K562 (cell line): ENCODE measurements around the gene NEURL4. TPM values are rescaled to one million over a fixed set of nuclear protein-coding genes. Genes with fewer than 3 reads are reported as not detected.
A peak's percentile ranks its signal among the peaks of the same experiment; 100 is the strongest.

ENCODE experiments used
- AFF1 ChIP-seq, 2 experiments: fragments of 450-650 bp; IDR thresholded peaks; 2 replicates each; pipeline ENCODE4 v1.6.1; 2018; ENCODE audit warnings: mild to moderate bottlenecking in 2 of 2, low read depth in 1 of 2; ENCODE audit not compliant: partially characterized antibody in 2 of 2
- ATF1 ChIP-seq, 2 experiments: fragments of 450-650 bp in 1 of 2; IDR thresholded peaks; 2 replicates each; pipeline ENCODE4 v1.6.1; 2016; ENCODE audit warnings: missing compliant biosample characterization in 1 of 2, missing genetic modification characterization in 1 of 2
- CBFA2T2 ChIP-seq: fragments of 450-650 bp; conservative IDR thresholded peaks from 2 replicates; pipeline ENCODE4 v1.6.1; 2017; ENCODE audit warnings: mild to moderate bottlenecking
- CREB5 ChIP-seq: fragments of 250-450 bp; sonication (Bioruptor Pico); IDR thresholded peaks from 2 replicates; pipeline ENCODE4 v1.5.0; 2020; ENCODE audit warnings: mild to moderate bottlenecking
- ELF1 ChIP-seq: fragments of 200-800 bp; sonication (Bioruptor generic); IDR thresholded peaks from 2 replicates; pipeline ENCODE4 v1.6.1; 2016; ENCODE audit warnings: missing genetic modification characterization, missing compliant biosample characterization
- ELF4 ChIP-seq: fragments of 450-650 bp; formaldehyde crosslinking; IDR thresholded peaks from 2 replicates; pipeline ENCODE4 v1.4.0; 2022; ENCODE audit warnings: missing genetic modification characterization
- GABPB1 ChIP-seq: sonication (generic); formaldehyde crosslinking; IDR thresholded peaks from 2 replicates; pipeline ENCODE4 v1.8.0; 2022; ENCODE audit warnings: mild to moderate bottlenecking, missing genetic modification reagents
- HDAC2 ChIP-seq: fragments of 450-650 bp; IDR thresholded peaks from 2 replicates; pipeline ENCODE4 v1.6.1; 2016; ENCODE audit warnings: mild to moderate bottlenecking
- KLF16 ChIP-seq: IDR thresholded peaks from 2 replicates; pipeline ENCODE4 v1.6.1; 2016; ENCODE audit warnings: antibody characterized with exemption
- LEF1 ChIP-seq: fragments of 450-650 bp; IDR thresholded peaks from 2 replicates; pipeline ENCODE4 v1.6.1; 2016; ENCODE audit warnings: mild to moderate bottlenecking
- POLR2B ChIP-seq: fragments of 450-650 bp; IDR thresholded peaks from 2 replicates; pipeline ENCODE4 v1.6.1; 2018; ENCODE audit warnings: low read depth; ENCODE audit not compliant: partially characterized antibody
- RAD21 ChIP-seq, 2 experiments: fragments of 250-450 bp in 1 of 2; fragments of 450-650 bp in 1 of 2; sonication (Bioruptor Pico) in 1 of 2; formaldehyde crosslinking in 1 of 2; IDR thresholded peaks in 1 of 2; conservative IDR thresholded peaks in 1 of 2; 2 replicates each; pipeline versions ENCODE4 v1.4.0 to v1.8.0; 2020 to 2022; ENCODE audit warnings: mild to moderate bottlenecking in 2 of 2, moderate library complexity in 1 of 2
- RBFOX2 ChIP-seq: fragments of 200-400 bp; formaldehyde crosslinking; IDR thresholded peaks from 2 replicates; pipeline ENCODE4 v1.6.1; 2017; ENCODE audit warnings: low read depth, mild to moderate bottlenecking, low read length, moderate library complexity
- SMARCB1 ChIP-seq: IDR thresholded peaks from 2 replicates; pipeline ENCODE4 v1.6.1; 2011; ENCODE audit warnings: improper control_type of control experiment, low read depth; ENCODE audit not compliant: insufficient read length
- SRSF1 ChIP-seq: fragments of 200-400 bp; formaldehyde crosslinking; IDR thresholded peaks from 2 replicates; pipeline ENCODE4 v1.6.1; 2017; ENCODE audit warnings: mild to moderate bottlenecking, low read depth, low read length, moderate library complexity
- ZNF143 ChIP-seq: sonication (generic); formaldehyde crosslinking; IDR thresholded peaks from 2 replicates; pipeline ENCODE4 v1.9.0; 2022; ENCODE audit warnings: mild to moderate bottlenecking, missing genetic modification reagents
- ZNF280A ChIP-seq: fragments of 450-650 bp; IDR thresholded peaks from 2 replicates; pipeline ENCODE4 v1.6.1; 2018; ENCODE audit warnings: mild to moderate bottlenecking, low read depth; ENCODE audit not compliant: partially characterized antibody
- ZNF354B ChIP-seq: fragments of 250-450 bp; sonication (Bioruptor Pico); IDR thresholded peaks from 2 replicates; pipeline ENCODE4 v1.4.0; 2020
- ZNF431 ChIP-seq: sonication (generic); formaldehyde crosslinking; IDR thresholded peaks from 2 replicates; pipeline ENCODE4 v1.8.0; 2022; ENCODE audit warnings: mild to moderate bottlenecking, missing genetic modification reagents
- ZNF511 ChIP-seq: sonication (generic); formaldehyde crosslinking; IDR thresholded peaks from 2 replicates; pipeline ENCODE4 v1.8.0; 2022; ENCODE audit warnings: mild to moderate bottlenecking, missing genetic modification reagents
- ZNF707 ChIP-seq: fragments of 250-450 bp; sonication (Bioruptor Pico); conservative IDR thresholded peaks from 2 replicates; pipeline ENCODE4 v1.8.0; 2022; ENCODE audit warnings: inconsistent platforms, mild to moderate bottlenecking, moderate library complexity
- polyA plus RNA-seq, 8 experiments: library from polyadenylated mRNA; depleted of rRNA in 4 of 8; stranded (reverse) in 5 of 8; unstranded in 3 of 8; fragments of >200 nt; fragmentation: Nextera tagmentation in 2 of 8; fragmentation: Illumina TruSeq in 1 of 8; extraction: Ambion mirVana in 2 of 8; extraction: Trizol in 1 of 8; gene quantifications; 2 replicates each; pipeline versions ENCODE4 v1.2.1 to v1.2.3, GENCODE V29; 2011 to 2014; ENCODE audit warnings: inconsistent platforms in 1 of 8, missing spikeins in 1 of 8
- total RNA-seq, 7 experiments: library from RNA; depleted of rRNA in 6 of 7; stranded (reverse); fragments of >200 nt in 6 of 7; fragmentation: Illumina TruSeq in 2 of 7; extraction: Trizol in 2 of 7; gene quantifications; 2 replicates each; pipeline versions ENCODE4 v1.2.1 to v1.2.3, GENCODE V29; 2011 to 2021; ENCODE audit warnings: low replicate concordance in 1 of 7

NEURL4 gene
- total and polyA plus RNA-seq, 9 of the 15 experiments (the other 6 are each of a cell fraction or from before 2014, with no cell fraction given): 0.08 to 37.4 (median 11.5) TPM

- peak; percentile 56 for TF ChIP-seq RBFOX2
- TF ChIP-seq ELF1: no peak
- TF ChIP-seq SRSF1: no peak
- no peak for TF ChIP-seq KLF16
- TF ChIP-seq ATF1 (CRISPR knock-in tag; IDR thresholded peaks at IDR 0.05): no peak
- TF ChIP-seq ATF1 (tag; IDR thresholded peaks at IDR 0.05): no peak
- no peak for TF ChIP-seq ZNF511 (CRISPR knock-in tag)
- TF ChIP-seq POLR2B: no peak
- no peak for TF ChIP-seq SMARCB1
- TF ChIP-seq ZNF707 (CRISPR knock-in tag): no peak
- TF ChIP-seq ZNF354B (CRISPR knock-in tag): no peak
- no peak for TF ChIP-seq CREB5 (CRISPR knock-in tag)
- TF ChIP-seq ZNF431 (CRISPR knock-in tag): no peak
- TF ChIP-seq AFF1 (IDR thresholded peaks at IDR 0.05; ENCODE audit: low read depth in 1 of 2, partially characterized antibody in 2 of 2): no peak
- TF ChIP-seq ZNF280A: no peak
- TF ChIP-seq CBFA2T2: no peak
- 0 out of 2 replicates have a peak, but pooled peaks have one; percentile 48 for TF ChIP-seq HDAC2
- TF ChIP-seq RAD21 (CRISPR knock-in tag; conservative IDR thresholded peaks at IDR 0.05 in 1 of 2, IDR thresholded peaks at IDR 0.05 in 1 of 2): no peak
- no peak for TF ChIP-seq ELF4 (CRISPR knock-in tag)
- TF ChIP-seq GABPB1 (CRISPR knock-in tag): no peak
- TF ChIP-seq ZNF143 (CRISPR knock-in tag): no peak
- no peak for TF ChIP-seq LEF1
Measured at GRCh38 chr17:7281074-7281952, 47.8 kb downstream of the NEURL4 start, which contains the start of gene SLC2A4 (continued).
